Brain microvascular endothelial cell (primary cell): ENCODE measurements around the gene AMOTL1.

Source experiments
- DNase-seq: peaks from one replicate; pipeline ENCODE4 v3.0.0-alpha.2; 2020
- H3K27ac ChIP-seq: fragments of 250-450 bp; sonication (Bioruptor Pico); 2 replicates; pipeline ENCODE4 v1.5.1; 2020; ENCODE audit warnings: mild to moderate bottlenecking, moderate library complexity
- H3K27me3 ChIP-seq: fragments of 250-450 bp; sonication (Bioruptor Pico); replicated peaks from 2 replicates; pipeline ENCODE4 v1.5.1; 2020; ENCODE audit warnings: mild to moderate bottlenecking
- H3K36me3 ChIP-seq: fragments of 250-450 bp; sonication (Bioruptor Pico); replicated peaks from 2 replicates; pipeline ENCODE4 v1.5.1; 2020; ENCODE audit warnings: mild to moderate bottlenecking
- H3K4me3 ChIP-seq: 2 replicates; pipeline ENCODE4 v1.5.1; 2011; ENCODE audit warnings: low read depth, mild to moderate bottlenecking, control low read depth, low read length, moderate library complexity
- in situ Hi-C: cut with HindIII; loops from 2 replicates; pipeline ENCODE4 v1.10.0; 2017; ENCODE audit warnings: low sequenced_read_pairs, low pct_ligation_motif_present
- TF ChIP-seq, protein P1 (sequence below): IDR thresholded peaks from 2 replicates; pipeline ENCODE4 v1.5.1; 2011; ENCODE audit warnings: low read depth, mild to moderate bottlenecking, moderate library complexity, low read length, control low read depth, inconsistent platforms; ENCODE audit errors: missing control alignments

The AMOTL1 gene

DNA sequence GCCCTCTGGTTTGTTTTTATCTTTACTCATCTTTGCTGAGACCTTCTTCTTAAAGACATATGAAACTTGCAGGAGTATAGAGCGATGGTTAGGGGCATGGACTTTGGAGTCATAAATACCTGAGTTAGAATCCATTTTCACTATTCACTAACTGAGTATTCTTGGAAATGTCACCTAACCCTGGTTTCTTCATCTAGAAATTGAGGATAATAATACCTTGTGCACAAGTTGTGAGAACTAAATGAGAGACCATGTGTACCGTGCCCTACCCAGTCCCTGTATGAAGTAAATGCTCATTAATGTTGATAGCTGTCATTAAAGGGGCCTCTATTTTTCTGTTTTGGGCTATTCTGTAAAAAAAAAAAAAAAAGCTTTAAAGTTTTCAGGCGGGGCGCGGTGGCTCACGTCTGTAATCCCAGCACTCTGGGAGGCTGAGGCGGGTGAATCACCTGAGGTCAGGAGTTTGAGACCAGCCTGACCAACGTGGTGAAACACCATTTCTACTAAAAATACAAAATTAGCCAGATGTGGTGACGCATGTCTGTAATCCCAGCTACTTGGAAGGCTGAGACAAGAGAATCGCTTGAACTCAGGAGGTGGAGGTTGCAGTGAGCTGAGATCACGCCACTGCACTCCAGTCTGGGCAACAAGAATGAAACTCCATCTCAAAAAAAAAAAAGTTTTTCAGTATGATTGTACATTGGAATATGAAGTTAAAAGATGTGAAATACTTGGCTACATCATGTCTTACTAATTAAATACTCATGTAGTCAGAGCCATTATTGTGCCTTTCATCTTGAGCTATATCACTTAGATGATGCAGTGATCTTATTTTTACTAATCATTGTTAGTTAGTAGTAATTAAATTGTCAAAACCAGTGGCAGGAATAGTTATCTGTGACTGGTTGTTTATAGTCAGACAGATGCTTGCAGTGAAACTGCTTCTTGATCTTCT, 95.0 kb downstream of the AMOTL1 start:
- H3K27ac ChIP-seq: peak overlapping the region; percentile 68
- DNase-seq: peak; percentile 75
- H3K27me3 ChIP-seq: no peaks in the 10 kb centered on the region
- no peak overlapping the region for H3K4me3 ChIP-seq
- H3K36me3 ChIP-seq: peaks cover 73% of the 10 kb centered on the region
- in situ Hi-C loops: no loop called here
- TF ChIP-seq, protein P1, sequence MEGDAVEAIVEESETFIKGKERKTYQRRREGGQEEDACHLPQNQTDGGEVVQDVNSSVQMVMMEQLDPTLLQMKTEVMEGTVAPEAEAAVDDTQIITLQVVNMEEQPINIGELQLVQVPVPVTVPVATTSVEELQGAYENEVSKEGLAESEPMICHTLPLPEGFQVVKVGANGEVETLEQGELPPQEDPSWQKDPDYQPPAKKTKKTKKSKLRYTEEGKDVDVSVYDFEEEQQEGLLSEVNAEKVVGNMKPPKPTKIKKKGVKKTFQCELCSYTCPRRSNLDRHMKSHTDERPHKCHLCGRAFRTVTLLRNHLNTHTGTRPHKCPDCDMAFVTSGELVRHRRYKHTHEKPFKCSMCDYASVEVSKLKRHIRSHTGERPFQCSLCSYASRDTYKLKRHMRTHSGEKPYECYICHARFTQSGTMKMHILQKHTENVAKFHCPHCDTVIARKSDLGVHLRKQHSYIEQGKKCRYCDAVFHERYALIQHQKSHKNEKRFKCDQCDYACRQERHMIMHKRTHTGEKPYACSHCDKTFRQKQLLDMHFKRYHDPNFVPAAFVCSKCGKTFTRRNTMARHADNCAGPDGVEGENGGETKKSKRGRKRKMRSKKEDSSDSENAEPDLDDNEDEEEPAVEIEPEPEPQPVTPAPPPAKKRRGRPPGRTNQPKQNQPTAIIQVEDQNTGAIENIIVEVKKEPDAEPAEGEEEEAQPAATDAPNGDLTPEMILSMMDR: no peak

DNA sequence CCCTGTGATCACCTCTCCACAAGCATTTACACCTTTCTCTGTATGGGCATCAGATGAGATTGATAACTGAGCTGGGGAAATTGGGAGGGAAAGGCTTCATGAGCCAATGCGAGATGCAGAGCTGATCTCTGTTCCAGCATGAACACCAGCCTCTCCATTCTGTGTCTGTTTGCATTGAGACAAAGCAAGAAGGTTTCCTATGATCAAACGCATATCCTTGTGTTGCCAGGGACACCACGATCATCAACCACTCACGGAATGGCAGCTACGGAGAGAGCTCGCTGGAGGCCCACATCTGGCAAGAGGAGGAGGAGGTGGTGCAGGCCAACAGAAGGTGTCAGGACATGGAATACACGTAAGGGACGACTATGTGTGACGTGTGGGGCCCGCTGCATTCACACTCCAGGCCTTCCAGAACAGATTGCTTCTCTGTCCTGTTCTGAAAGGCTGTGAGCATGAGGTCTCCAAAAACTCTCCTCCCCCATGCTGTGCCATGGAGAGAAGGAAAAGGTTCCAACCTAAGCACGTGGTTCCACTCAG, 96.4 kb downstream of the AMOTL1 start:
- in situ Hi-C loops: no loop called here
- Histone ChIP-seq H3K36me3 (peaks cover 70% of the 10 kb centered on the region), H3K27ac (no peak overlapping the region), H3K4me3 (no peak overlapping the region), H3K27me3 (no peaks in the 10 kb centered on the region)
- DNase-seq: no peak
- TF ChIP-seq, protein P1: no peak

DNA sequence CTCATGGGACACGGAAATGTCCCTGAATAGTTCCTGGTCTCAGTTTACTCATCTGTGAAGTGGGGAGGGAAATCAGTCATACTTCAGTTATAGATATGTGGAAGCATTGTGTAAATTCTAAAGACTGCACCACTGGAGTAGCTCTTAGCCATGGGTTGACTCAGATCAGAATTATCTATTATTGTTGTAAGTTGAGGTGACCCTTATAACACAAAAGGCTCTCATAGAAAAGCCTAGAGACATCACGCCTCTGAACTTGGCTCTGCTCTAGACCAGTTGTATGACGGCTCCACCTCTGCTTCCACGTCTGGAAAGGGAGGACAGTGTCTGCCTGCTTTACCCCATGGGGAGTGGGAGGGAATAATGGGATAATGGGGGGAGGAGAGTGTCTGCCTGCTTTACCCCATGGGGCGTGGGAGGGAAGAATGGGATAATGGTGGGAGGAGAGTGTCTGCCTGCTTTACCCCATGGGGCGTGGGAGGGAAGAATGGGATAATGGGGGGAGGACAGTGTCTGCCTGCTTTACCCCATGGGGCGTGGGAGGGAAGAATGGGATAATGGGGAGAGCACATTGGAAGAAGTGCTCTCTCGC, 98.2 kb downstream of the AMOTL1 start:
- Histone ChIP-seq H3K27me3 (no peaks in the 10 kb centered on the region), H3K4me3 (no peak overlapping the region), H3K36me3 (peaks cover 69% of the 10 kb centered on the region), H3K27ac (no peak overlapping the region)
- DNase-seq: peak; percentile 32
- TF ChIP-seq, protein P1: no peak
- in situ Hi-C loops: no loop called here

DNA sequence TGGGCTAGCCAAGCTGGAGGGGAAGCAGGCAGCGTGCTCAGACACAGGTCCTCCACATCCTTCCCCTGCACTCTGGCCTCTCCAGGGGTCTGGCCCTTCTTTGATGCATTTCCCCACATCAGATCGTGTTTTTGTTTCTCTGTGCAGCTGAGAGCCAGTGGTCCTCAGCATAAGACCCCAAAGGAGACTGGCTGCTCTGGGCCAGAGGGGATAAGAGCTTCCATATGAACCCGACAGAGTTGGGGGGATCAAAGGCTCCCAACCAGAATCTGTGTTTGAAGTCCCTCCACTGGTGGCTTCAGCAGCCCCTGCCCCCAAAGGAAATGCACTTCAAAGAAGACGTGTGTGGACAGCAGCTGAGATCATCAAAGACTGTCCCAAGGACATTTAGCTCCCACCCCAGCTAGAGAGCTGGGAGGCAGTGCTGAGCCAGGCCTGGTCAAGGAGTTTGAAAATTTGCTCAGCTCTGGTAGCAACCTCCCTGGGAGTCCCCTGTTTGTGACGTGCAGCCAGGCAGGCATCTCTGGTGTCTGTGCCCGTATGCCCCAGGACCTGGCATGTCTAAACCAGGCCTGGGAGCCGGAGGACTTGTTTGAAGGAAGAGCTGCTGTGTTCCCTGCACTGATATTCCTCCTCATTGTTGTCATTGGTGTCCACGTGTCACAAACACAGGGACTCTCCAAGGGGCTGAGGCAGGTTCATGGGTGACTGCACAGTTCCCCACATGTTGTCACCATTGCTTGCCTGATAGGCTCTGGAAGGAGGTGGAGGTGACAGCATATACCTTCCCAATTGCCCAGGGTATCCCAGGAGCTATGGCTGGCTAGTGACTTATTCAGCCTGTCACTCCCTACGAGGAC, 99.0 kb downstream of the AMOTL1 start:
- DNase-seq: no peak
- no peak overlapping the region for H3K27ac ChIP-seq
- peaks cover 73% of the 10 kb centered on the region for H3K36me3 ChIP-seq

DNA sequence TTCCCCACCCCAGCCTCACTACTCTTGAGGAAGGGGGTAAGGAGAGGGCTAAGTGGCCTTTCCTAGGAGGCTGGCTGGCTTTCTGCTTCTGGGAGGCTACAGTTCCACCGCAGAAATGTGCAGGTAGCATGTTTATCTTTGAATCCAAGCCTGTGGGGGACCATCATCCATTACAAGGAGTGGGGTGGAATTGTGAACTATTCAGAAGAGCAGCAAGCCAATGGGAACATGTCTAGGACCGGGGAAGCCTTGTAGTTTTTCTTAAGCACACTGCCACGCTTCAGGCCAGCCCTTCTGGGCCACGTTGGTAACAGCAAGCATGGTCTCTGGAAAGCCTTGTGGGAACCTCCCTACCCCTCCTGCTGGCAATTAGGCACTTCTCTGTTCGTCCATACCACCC, 100.3 kb downstream of the AMOTL1 start:
- TF ChIP-seq, protein P1: no peak
- in situ Hi-C loops: no loop called here
- Histone ChIP-seq H3K4me3 (no peak overlapping the region), H3K27ac (no peak overlapping the region), H3K36me3 (peaks cover 81% of the 10 kb centered on the region), H3K27me3 (no peaks in the 10 kb centered on the region)
- DNase-seq: no peak

More for the DNA sequence above, 99.0 kb downstream of the AMOTL1 start:
- no peak overlapping the region for H3K4me3 ChIP-seq
- no peaks in the 10 kb centered on the region for H3K27me3 ChIP-seq
- in situ Hi-C loops: no loop called here
- TF ChIP-seq, protein P1: no peak
